Stimulated activated naive CD8-positive, alpha-beta T cell treated with anti-CD3 and anti-CD28 coated beads, Interleukin-15, Interleukin-2, amounts not matched to agents 100 U/mL and 50 U/mL, for 24 hours (primary cell): ENCODE measurements around the gene PPP1CA.
A peak's percentile ranks its signal among the peaks of the same experiment; 100 is the strongest.

Experiments
- ATAC-seq: fragments of 150-1000 bp; cut with Tn5 transposase; one replicate; pipeline ENCODE4 v1.10.0; 2021
- DNase-seq: peaks from one replicate; pipeline ENCODE4 v3.0.0; 2021

PPP1CA gene

GRCh38 chr11:67417425-67417824 is 15.8 kb upstream of the PPP1CA start:
- ATAC-seq: no peak
- no peak for DNase-seq

- DNase-seq: peak; percentile 62
- ATAC-seq: no peak
Observed at GRCh38 chr11:67416416-67417335, 15.0 kb upstream of the PPP1CA start.

- peak; percentile 30 for DNase-seq
Observed at GRCh38 chr11:67415501-67416304, 14.0 kb upstream of the PPP1CA start, which contains the start of gene CARNS1. Gene CARNS1 (plus strand): TSS chr11:67415678. CDS start chr11:67416200, 522 bp downstream.

DNA sequence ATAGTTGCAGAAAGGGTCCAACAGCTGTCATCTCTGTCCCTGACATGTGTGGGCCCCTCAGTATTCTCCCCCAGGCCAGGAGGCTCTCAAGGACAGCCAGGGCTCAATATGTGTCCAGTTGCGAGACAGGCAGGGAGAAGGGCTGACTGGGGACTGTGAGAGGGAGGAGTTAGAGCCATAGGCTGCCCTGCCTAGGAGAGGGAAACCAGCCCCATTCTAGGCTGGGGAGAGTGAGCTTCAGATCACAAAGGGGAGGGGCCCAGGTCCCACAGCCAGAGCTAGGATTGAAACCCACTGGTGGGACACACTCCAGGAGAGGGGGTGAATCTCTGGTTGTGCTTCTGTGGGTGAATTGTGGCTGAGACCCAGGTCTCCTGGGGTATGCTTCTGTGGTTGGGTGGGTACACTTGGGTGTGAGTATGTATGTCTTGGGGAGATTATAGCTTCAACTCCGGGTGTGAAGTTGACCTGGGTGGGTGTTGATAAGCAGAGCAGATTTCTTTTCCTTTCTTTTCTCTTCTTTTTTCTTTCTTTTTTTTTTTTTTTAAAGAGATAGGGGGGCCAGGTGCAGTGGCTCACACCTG is 11.7 kb upstream of the PPP1CA start:
- DNase-seq (no peak), ATAC-seq (no peak)

More at GRCh38 chr11:67415501-67416304, 14.0 kb upstream of the PPP1CA start, which contains the start of gene CARNS1:
- no peak for ATAC-seq

GRCh38 chr11:67412495-67413179 is 11.0 kb upstream of the PPP1CA start:
- DNase-seq (no peak), ATAC-seq (no peak)

DNA sequence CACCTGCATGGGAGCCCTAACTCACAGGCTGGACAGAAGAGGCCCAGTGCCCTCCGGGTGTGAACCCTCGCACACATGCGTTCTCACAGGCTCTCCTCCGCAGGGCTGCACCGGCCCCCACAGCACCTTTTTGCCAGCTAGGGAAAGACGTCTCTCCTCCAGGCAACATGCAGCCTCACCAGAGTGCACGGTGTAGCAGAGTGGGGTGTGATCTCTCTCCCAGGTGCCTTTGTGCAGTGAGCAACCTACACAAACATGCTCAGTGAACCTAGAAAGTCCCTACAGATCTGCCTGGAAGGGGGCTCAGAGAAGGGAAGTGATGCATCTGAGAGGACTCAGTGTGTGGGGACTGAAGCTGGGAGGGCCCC is 10.1 kb upstream of the PPP1CA start:
- DNase-seq: peak; percentile 27
- ATAC-seq: no peak

DNA sequence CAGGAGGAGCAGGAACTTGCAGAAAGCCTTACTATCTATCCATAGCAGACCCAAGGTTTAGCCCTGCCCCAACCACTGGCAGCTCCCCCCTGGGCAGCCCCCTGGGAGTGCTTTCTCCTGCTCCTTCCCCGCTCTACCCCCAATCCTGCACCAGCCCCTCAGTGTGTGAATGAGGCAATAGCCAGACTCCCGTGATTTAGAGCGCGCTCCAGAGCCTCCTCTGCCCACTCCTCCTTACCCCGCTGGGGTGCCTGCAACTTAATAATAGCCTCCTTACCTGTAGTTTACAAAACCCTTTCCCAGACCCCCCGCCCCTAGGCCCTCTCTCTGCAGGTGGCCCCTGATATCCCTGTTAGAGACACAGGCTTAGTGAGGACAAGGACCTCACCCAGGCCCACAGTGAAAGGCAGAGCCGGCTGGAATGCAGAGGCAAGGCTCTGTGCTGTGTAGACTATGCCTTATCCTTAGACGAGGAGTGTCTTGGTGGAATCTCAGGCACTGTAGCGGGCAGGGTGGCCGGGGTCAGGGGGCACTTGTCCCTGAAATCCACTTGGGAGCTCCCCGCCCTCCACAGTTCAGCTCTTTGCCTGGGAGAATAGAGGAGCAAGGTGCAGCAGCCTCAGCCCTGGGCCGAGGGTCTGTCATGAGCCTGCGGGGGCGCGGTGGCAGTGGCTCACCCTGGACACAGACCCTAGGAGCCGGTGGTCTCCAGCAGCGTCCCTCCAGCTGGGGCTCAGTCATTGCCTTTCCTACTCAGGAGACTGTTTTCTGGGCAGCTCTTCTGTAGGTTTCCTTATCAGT is 9.5 kb upstream of the PPP1CA start:
- no peak for ATAC-seq

GRCh38 chr11:67410369-67410831 is 8.7 kb upstream of the PPP1CA start:
- DNase-seq (no peak), ATAC-seq (no peak)

More for the DNA sequence above, 9.5 kb upstream of the PPP1CA start:
- no peak for DNase-seq

- no peak for ATAC-seq
Observed at GRCh38 chr11:67409781-67410368, 8.2 kb upstream of the PPP1CA start.

DNA sequence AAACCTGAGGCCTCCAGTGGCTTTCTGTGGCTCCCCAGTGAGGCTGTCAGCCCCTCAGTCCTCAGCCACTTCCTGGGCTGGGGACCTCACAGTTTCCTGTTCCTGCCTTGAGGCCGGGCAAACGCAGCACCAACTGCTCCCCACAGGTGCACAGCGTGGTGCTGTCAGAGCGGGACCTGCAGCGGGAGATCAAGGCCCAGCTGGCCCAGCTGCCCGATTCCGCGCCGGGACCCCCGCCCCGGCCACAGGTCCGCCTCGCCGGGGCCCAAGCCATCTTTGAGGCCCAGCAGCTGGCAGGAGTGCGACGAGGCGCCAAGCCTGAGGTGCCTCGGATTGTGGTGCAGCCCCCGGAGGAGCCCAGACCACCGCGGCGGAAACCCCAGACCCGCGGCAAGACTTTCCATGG is 7.6 kb upstream of the PPP1CA start:
- ATAC-seq: peak; percentile 60

More at GRCh38 chr11:67409781-67410368, 8.2 kb upstream of the PPP1CA start:
- peak; percentile 46 for DNase-seq

DNA sequence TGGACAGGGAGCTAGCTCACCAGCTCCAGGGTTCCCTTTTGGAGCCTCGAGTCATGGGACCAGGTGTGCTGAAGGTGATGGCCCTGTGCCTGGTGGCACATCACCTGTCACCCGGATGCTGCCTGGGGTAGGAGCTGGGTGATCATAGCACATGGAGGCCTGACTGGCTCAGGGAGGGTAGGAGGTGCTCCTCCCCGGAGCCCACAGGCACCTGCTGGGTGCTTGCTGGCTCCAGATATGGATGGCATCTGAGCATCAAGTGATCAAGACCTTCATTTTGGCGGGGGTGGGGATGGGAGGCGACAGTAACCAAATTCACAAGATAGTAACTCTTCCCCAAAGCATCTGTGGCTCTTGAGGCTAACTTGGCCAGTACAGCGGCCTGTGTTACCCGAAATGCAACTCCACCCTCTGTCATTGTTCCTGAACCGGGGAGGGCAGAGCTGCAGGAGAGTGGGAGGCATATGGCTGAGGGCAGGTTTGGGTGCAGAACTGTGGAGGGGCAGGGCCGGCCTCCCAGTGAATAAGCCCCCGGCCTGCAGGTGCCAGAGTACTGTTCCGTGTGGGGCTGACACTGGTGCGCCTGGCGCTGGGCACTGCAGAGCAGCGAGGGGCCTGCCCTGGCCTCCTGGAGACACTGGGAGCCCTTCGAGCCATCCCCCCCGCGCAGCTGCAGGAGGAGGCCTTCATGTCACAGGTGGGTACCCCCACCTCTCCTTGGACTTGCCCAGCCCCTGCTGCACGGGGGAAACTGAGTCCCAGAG is 7.0 kb upstream of the PPP1CA start:
- DNase-seq: peak; percentile 46
- ATAC-seq: peak; percentile 1

More for the DNA sequence above, 7.6 kb upstream of the PPP1CA start:
- peak; percentile 77 for DNase-seq

GRCh38 chr11:67407688-67408163 is 6.1 kb upstream of the PPP1CA start:
- ATAC-seq (no peak), DNase-seq (no peak)

- DNase-seq: no peak
- ATAC-seq: no peak
Observed at GRCh38 chr11:67406969-67407687, 5.5 kb upstream of the PPP1CA start.

- DNase-seq (no peak), ATAC-seq (no peak)
Observed at GRCh38 chr11:67406420-67406968, 4.8 kb upstream of the PPP1CA start.

DNA sequence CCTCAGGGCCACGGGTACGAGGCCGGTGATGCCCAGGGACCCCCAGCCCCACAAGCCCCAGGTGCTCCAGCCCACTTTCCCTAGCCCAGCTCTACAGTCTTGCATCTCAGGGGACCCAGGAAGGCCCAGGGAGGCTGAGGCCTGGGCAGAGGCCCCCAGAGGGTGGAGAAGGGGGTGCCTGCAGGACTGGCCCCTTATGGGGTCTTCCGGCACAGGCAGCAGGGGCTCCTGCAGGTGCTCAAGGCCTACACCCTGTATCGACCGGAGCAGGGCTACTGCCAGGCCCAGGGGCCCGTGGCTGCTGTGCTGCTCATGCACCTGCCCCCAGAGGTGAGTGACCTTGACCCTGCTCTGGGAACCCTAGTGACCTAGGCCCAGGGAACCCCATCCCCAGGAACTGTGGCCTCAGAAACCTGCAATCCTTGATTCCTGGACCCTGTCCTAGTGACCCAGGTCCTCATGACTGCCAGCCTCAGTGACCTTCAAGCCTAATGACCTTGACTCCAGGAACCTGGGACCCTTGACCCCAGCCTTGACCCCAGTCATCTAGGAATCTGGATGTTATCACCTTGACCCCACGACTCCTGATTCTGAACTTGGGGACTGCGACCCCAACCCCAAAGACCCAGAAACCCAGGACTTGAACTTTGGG is 4.2 kb upstream of the PPP1CA start:
- DNase-seq (no peak), ATAC-seq (no peak)

- DNase-seq (no peak), ATAC-seq (no peak)
Observed at GRCh38 chr11:67405196-67405567, 3.5 kb upstream of the PPP1CA start.

GRCh38 chr11:67404515-67405195 is 3.0 kb upstream of the PPP1CA start:
- ATAC-seq (no peak), DNase-seq (peak; percentile 65)
